CD4-positive, alpha-beta T cell treated with Interleukin-12 subunit alpha and Interleukin-12 subunit beta, for 1 hour (primary cell): ENCODE measurements around the gene KCP.
"Not testable (repeated sequence)": the region's sequence is repeated elsewhere in the genome, so short reads cannot be mapped to it uniquely, and the experiment has no call there.

Source experiments
- DNase-seq: peaks from one replicate; pipeline ENCODE4 v3.0.0-alpha.2; 2020

The KCP gene

GRCh38 chr7:128920913-128921582, 10.5 kb upstream of the KCP start:
- DNase-seq = no peak

DNA sequence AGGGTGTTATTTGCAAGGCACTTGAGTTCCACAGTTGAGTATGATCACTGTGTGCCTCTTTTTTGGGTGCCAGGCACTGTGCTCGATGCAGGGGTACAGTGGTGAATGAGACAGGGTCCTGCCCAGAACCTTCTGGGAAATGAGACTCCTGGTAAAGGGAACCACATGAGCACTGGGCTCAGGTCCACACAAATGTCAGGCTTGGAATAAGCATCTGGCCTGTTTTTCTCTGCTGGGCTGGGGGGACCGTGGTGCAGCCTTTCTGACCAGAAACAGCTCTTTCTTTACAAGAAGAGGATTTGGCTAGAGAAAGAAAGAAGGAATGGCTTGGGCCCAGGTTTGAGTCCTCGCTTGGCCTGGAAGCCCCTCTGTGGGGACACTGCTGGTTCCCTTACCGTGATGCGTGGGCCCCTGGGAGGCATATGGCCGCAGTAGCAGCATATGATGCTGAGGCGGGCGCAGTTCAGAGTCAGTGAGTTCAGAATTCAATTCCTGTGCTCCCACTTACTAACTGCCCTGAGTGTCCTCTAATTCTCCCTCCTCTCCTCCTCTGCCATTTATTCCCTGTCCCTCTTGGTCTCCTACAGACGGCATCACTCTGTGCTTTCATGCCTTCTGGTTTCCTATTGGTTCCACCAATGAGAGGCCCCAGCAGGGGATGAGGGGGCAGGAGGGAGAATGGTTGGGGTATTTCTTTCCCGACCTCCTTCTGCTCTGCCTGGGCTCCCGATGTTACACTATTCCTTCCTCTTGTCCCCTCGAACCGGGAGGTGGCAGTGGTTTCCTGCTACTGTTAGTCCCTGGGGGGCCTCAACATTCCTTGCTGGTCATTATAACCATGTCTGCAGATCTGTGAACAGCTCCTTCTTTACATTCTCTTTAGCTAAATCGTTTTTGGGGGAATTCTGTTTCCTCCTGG, 9.6 kb upstream of the KCP start:
- DNase-seq = no peak

- DNase-seq = no peak
These were observed 8.7 kb upstream of the KCP start for GRCh38 chr7:128919241-128919640.

DNA sequence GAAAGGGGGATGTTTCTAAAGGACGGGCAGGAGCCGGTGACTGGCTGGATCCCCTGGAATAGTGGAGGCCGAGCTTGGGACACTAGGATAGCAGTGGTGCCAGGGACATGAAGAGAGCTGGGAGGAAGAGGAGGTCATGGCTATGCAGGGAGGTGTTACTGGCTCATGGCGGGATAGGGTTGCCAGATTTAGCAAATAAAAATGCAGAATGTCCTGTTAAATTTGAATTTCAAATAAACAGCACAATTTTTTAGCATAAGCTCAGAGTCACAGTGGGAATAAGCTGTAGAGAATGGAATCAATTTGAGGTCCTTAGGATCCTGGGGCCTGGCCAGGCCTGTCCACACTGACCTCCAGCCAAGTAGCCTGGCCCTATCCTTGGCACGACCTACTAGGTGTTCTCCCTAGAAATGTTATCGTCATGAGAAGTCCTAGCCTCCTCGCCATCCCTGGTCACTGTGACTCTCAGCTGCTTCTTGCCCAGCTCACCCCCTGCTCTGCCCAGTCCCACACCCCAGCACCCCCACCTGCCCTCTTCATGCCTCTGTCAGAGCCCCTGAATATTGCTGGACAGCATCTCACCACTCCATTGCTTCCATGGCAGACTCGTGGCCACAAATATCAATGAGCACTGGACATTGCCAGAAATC, 7.6 kb upstream of the KCP start:
- DNase-seq = no peak

DNA sequence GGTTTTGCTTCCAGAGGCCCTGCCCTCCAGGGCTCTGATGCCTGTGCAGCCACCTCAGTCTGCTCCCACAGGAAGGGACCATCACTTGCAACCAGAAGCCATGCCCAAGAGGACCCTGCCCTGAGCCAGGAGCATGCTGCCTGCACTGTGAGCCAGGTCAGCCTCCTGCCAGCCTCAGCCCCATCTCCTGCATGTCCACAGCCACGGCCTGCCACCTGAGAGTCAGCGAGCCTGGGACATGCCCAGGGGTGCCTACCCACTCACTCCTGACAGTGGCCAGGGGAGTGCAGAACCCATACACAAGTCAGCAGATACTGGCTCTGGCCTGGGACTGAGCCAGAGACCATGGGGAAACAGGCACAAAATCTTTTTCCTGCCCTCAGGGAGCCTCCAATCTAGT, 6.6 kb upstream of the KCP start:
- DNase-seq = no peak

- no peak for DNase-seq
These were observed 6.1 kb upstream of the KCP start for GRCh38 chr7:128916643-128916915.

DNA sequence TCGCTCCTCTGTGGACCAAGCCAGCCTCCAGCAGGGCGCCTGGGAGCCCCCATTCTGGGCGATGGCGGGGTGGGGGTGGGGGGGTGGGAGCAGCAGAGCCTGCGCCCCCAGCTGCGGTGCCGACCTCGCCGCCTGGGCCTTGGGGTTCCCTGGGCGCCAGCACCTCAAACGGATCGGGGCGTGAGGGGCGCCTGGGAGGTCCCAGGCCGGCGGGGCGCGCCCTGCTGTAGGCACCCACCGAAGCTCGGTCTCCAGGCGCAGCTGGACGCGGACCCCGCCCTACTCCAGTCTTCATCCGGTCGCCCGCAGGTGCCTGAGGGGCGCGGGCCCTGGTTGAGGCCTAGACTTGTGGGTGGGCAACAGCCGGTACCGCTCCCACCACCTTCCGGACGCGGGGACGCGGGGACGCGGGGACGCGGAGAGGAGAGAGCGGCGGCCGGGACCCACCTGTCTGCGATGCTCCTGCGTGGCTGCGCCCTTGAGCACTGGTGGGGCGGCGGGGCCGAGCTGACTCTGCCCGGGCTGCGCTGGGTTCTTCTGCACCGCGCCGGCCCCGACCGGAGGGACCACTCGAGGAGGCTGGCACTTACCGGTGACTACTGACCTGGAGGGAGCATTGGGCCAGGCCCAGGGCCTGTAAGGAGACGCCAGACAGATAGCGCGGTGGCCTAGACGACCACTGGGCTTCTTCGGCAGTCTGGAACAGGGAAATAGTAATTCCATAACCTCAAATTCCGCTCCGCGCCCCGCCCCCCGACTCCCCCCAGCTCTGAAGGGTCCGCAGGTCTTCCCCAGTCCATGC, 5.5 kb upstream of the KCP start:
- DNase-seq = no peak

DNA sequence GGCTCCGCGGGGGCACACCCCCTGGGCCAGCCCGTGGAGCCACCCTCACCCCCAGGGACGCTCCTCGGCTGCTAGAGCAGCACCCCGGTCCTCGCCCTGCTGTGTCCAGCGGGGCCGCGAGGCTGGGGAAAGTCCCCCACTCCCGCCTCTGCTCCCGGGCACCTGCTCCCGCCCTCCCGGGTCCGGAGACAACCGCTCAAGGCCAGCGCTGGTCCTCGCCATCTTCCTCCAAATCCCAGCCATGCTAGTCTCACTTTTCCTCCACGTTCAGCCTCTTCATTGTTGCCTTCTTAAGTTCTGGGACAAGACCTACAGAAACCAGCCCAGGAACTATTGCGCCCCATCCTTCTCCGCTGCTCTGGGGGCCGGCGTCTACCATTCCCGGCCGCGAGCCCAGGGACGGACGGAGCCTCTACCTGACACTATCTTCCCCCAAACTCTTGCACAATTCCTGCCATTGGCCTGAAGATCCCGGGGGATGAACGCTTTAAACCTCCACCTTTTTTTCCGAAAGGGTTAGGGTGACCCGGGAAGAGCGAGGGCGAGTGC, 4.8 kb upstream of the KCP start:
- DNase-seq = no peak

- DNase-seq = no peak
These were observed 4.2 kb upstream of the KCP start for GRCh38 chr7:128914566-128915151.

- DNase-seq = no peak
These were observed 3.5 kb upstream of the KCP start for GRCh38 chr7:128913870-128914565.

DNA sequence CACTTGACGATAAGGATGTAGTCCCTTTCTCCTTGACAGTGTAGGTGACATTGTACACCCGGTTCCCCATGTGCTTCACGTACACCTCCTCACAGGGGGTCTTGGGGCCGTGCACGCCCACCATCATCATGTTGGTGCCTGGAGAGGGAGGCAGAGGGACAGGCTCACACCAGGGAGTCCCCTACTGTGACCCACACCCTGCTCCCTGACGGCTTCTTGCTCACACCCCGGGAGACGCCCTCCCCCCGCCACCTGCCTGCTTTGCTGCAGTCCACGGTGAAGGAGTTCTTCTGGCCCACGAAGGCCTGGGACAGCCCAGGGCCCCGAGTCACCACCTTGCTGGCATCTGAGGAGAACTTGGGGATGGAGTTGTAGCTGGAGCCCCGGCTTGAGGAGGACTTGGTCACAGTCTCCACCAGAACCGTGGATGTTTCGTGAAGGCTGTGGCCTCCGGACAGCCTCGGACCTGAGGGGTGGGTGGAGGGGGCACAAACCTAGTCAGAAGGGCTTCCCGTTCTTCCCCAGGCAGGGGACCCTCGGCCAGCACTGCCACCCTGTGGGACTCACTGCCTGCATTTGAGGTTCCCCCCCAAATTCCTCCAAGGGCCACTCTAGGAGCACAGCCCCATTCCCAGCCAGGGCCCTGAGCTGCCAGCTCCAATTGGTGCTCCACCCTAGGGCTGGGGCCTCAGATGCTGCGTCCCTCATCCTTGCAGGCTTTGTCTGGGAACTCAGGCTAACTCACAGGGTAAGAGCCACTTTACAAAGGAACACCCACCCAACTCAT, 2.4 kb upstream of the KCP start:
- not testable (repeated sequence) for DNase-seq

GRCh38 chr7:128912281-128912680, 1.8 kb upstream of the KCP start:
- no peak for DNase-seq

- no peak for DNase-seq
These were observed 1.0 kb upstream of the KCP start for GRCh38 chr7:128911423-128912031.

- DNase-seq = no peak
These were observed 612 bp downstream of the KCP start for GRCh38 chr7:128909625-128910568.

DNA sequence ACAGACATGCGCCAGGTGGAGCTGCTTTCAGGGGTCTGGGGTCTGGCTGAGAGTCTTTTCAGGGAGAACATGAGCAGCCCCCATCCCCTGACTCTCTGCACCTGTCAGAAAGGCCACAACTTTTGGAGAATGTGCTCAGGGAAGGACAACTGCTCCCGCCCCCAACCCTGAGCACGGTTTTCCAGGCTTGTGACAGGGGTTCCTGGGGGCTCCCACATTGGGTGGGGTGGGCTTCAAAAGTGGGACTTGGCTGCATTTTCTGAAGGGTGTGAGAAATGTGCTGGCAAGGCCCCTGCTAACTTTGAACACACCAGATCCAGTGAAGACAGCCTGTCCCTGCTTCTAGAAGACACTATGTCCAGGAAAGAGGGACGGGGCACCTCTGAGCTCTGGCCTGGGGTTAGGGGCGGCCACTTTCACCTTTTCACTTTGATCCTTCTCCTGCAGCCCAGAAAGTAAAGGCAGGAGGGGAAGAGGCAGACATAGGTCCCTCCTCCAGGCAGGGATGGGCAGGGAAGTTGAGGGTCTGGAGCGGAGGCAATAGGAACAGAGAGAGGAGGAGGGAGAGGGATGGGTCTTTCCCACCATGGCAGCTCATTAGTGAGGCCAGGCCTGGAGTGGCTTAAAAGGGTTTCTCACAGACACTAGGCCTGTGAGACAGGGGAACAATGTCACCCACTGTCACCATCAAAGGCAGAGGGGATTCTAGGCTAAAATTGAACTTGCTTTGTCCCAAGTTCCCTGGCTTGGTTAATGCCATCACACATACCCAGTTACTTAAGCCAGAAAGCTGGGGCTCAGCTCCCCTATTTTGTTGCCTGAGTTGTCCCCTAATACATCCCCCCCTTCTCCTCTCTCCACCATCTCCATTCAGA, 1.5 kb downstream of the KCP start:
- no peak for DNase-seq

DNA sequence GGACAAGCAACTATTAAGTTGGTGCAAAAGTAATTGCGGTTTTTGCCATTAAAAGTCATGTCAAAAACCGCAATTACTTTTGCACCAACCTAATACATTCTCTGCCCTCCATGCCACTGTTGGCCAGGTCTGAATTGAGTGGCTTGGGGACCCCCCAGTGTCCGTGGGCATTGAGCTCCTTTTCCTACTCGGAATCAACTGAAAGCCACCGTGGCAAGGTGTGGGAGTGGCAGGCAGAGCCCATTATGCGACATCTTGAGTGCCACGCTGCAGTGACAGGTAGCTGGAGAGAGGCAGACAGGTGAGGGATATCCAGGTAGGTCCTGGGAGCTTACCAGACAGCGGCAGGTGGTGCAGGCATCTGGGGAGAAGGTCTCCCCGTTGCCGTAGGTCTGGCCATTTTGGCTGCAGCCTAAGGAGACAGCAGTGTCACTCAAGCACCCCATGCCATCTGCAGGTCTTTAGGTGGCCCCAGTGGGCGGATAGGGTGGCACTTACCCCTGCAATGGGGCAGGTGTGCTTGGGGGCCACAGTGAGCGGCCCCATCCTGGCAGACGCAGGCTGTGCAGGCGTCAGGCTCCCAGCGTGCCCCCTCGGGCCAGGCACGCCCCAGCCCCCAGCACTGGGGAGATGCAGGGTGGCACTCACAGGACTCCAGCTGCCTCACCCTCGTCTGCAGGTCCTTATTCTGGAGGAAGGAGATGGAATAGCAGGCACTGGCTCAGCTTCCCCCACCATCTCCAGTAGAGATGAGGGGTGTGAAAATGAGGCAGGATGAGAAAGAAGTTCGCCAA, 3.5 kb downstream of the KCP start:
- no peak for DNase-seq

DNA sequence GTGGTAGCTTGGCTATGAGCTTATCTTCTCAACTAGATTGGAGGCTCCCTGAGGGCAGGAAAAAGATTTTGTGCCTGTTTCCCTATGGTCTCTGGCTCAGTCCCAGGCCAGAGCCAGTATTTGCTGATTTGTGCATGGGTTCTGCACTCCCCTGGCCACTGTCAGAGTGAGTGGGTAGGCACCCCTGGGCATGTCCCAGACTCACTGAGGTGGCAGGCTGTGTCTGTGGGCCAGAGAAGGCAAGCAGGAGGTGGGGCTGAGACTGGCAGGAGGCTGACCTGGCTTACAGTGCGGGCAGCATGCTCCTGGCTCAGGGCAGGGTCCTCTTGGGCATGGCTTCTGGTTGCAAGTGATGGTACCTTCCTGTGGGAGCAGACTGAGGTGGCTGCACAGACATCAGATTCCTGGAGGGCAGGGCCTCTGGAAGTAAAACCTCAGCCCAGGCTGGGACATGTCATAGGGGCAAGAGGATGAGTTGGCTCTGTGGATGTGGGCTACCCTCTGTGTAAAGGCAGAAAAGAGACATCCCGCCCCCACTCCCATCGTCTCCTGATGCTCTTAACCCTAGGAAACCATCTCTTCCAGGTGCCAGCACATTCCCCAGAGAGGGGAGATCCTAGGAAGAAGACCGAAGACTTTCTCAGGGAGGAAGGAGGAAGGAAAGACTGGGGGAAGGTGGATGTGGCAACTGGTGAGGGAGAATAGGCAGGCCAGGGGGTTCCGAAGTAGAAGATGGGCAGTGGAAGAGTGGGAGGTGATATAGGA, 4.3 kb downstream of the KCP start:
- no peak for DNase-seq
